CD4-positive, alpha-beta T cell (primary cell): ENCODE results near the gene KSR2. TPM values are rescaled to one million over a fixed set of nuclear protein-coding genes. Genes with fewer than 3 reads are reported as not detected.

Experiments
- ATAC-seq: fragments of 200-7000 bp; cut with Tn5 transposase; one replicate; pipeline ENCODE4 v1.10.0; 2022; ENCODE audit warnings: mild to moderate bottlenecking; ENCODE audit not compliant: poor library complexity
- CTCF ChIA-PET: fragments of 350-600 bp; sonication (Branson Sonifier 250); formaldehyde crosslinking; loops from one replicate; lab custom pipeline; 2021; ENCODE audit warnings: antibody characterized with exemption, inconsistent platforms; lab: Charles Lee
- POLR2A ChIA-PET: fragments of 350-600 bp; sonication (Branson Sonifier 250); formaldehyde crosslinking; loops from one replicate; lab custom pipeline; 2021; ENCODE audit warnings: antibody characterized with exemption, inconsistent platforms; lab: Charles Lee
- DNase-seq, 14 experiments: peaks; one replicate each; pipeline ENCODE4 v3.0.0-alpha.2; 2013 to 2020; ENCODE audit warnings: mixed read lengths in 2 of 14
- H3K27ac ChIP-seq, 2 donors: one replicate each; pipeline versions ENCODE4 v1.5.1 to v1.7.0; 2013; ENCODE audit warnings: low read length in 2 of 2, low read depth in 1 of 2, mild to moderate bottlenecking in 1 of 2
- H3K27me3 ChIP-seq, 2 experiments: 1 replicate in 1 of 2; 2 replicates in 1 of 2; pipeline versions ENCODE4 v1.6.1 to v1.7.0; 2013; ENCODE audit warnings: low read length in 2 of 2, control low read depth in 1 of 2, mild to moderate bottlenecking in 1 of 2, moderate library complexity in 1 of 2; ENCODE audit not compliant: insufficient read depth in 2 of 2, control insufficient read depth in 1 of 2
- H3K36me3 ChIP-seq: one replicate; pipeline ENCODE4 v1.6.1; 2013; ENCODE audit warnings: low read length, control low read depth; ENCODE audit not compliant: insufficient read depth
- H3K4me1 ChIP-seq: one replicate; pipeline ENCODE4 v1.6.1; 2013; ENCODE audit warnings: low read length, control low read depth; ENCODE audit not compliant: insufficient read depth
- H3K4me3 ChIP-seq: one replicate; pipeline ENCODE4 v1.5.1; 2013; ENCODE audit warnings: mild to moderate bottlenecking, low read length, moderate library complexity
- H3K9me3 ChIP-seq, 2 experiments: 1 replicate in 1 of 2; 2 replicates in 1 of 2; pipeline versions ENCODE4 v1.6.1 to v1.7.0; 2013; ENCODE audit warnings: low read length in 2 of 2, mild to moderate bottlenecking in 2 of 2, control low read depth in 1 of 2, moderate library complexity in 1 of 2; ENCODE audit not compliant: control insufficient read depth in 1 of 2, insufficient read depth in 1 of 2
- H3K27ac Mint-ChIP-seq: one replicate; pipeline ENCODE4 v1.8.0; 2020; ENCODE audit warnings: mixed read lengths
- H3K27me3 Mint-ChIP-seq: one replicate; pipeline ENCODE4 v1.8.0; 2021; ENCODE audit warnings: mixed read lengths
- H3K36me3 Mint-ChIP-seq: one replicate; pipeline ENCODE4 v1.8.0; 2021; ENCODE audit warnings: low read depth, mixed read lengths
- H3K4me1 Mint-ChIP-seq: one replicate; pipeline ENCODE4 v1.8.0; 2021; ENCODE audit warnings: low read depth, mixed read lengths
- H3K4me3 Mint-ChIP-seq: one replicate; pipeline ENCODE4 v1.8.0; 2020; ENCODE audit warnings: mild to moderate bottlenecking, mixed read lengths
- H3K9me3 Mint-ChIP-seq: one replicate; pipeline ENCODE4 v1.8.0; 2020; ENCODE audit warnings: mixed read lengths
- intact Hi-C, 2 experiments: fragments of 100-400 bp; cut with DNase I in 1 of 2; cut with micrococcal nuclease in 1 of 2; formaldehyde crosslinking; loops; one replicate each; pipeline versions ENCODE4 v1.15.1 to v1.9.0; 2023 to 2025; cut with DNase I, micrococcal nuclease
- total RNA-seq, 174 experiments: library from RNA in 2 of 174; stranded (reverse) in 2 of 174; gene quantifications; one replicate each; pipeline ENCODE4 v1.2.3 and lab custom pipeline; 2021 to 2026
- TF ChIP-seq, protein P1 (sequence below): fragments of 200-600 bp; IDR thresholded peaks from one replicate; pipeline ENCODE4 v1.8.0; 2022; ENCODE audit warnings: antibody characterized with exemption, mild to moderate bottlenecking

The KSR2 gene
- total RNA-seq, 2 experiments from 2014 or later, result 0.05 to 0.17 TPM

DNA sequence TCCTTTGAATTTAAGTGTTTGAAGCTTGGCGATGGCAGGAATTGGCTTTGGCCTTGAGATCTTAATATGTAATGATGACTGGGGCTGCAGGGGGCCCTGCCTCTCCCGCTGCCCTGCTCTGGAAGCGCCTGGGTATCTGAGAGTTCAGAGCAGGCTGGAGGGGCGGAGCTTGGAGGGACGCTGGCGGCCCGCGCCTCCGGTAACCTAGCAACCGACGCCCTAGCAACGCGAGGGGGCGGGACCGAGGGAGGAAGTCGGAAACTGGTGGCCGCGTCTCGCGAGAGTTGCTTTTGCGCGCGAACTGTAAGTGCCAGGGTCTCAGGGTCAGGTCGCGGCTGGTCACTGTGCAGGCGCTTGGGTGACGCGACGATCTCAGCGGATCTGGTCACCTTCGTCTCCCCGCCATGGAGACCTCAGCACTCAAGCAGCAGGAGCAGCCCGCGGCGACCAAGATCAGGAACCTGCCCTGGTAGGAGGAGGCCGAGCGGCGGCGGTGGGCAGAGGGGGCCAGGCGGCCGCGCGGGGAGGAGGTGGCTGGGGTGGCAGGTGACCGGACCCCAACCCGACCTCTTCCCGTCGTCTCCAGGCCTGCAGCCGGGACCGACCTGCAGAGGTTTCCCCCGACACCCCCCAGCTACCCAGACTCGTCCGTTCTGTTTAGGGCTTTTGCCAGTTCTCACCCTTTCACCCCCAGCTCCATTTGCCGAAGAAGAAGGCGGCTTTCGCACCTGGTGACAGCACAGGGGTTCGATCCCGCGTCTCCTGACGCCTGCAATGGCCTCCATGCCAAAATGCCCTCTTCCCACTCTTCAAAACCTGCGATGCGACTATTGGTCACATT lies 47.9 kb upstream of the KSR2 start, which contains the start of gene RFC5:
Gene RFC5, plus strand, starts transcription at position 280 of the 841 bp plus-strand sequence. Its CDS starts 125 bp downstream, at position 405.
- ChIA-PET POLR2A (interaction anchor here (0.6 to 1.5 kb wide), 8 partner anchors 16 to 360 kb away, joined by 3 to 7 read pairs (median 4); partner anchors contain the start of genes PEBP1, SUDS3 and WSB2), CTCF (interaction anchor here (0.6 to 1.8 kb wide), 6 partner anchors 10 to 1651 kb away, joined by 3 to 6 read pairs (median 4); partner anchors contain the start of gene PRKAB1)
- Mint-ChIP-seq H3K27ac (peak within 1 kb of the TSS; percentile 77), H3K4me3 (peak within 1 kb of the TSS; percentile 90), H3K36me3 (peaks cover 43% of the 10 kb centered on the region), H3K27me3 (no peaks in the 10 kb centered on the region), H3K9me3 (no peaks in the 10 kb centered on the region), H3K4me1 (peaks cover 21% of the 10 kb centered on the region)
- Histone ChIP-seq H3K4me1 (peaks cover 17% of the 10 kb centered on the region), H3K9me3 (no peaks in the 10 kb centered on the region), H3K36me3 (peaks cover 19% of the 10 kb centered on the region), H3K4me3 (peak within 1 kb of the TSS; percentile 85), H3K27ac (peak within 1 kb of the TSS; percentile 11 to 16), H3K27me3 (no peaks in the 10 kb centered on the region)
- TF ChIP-seq, protein P1, sequence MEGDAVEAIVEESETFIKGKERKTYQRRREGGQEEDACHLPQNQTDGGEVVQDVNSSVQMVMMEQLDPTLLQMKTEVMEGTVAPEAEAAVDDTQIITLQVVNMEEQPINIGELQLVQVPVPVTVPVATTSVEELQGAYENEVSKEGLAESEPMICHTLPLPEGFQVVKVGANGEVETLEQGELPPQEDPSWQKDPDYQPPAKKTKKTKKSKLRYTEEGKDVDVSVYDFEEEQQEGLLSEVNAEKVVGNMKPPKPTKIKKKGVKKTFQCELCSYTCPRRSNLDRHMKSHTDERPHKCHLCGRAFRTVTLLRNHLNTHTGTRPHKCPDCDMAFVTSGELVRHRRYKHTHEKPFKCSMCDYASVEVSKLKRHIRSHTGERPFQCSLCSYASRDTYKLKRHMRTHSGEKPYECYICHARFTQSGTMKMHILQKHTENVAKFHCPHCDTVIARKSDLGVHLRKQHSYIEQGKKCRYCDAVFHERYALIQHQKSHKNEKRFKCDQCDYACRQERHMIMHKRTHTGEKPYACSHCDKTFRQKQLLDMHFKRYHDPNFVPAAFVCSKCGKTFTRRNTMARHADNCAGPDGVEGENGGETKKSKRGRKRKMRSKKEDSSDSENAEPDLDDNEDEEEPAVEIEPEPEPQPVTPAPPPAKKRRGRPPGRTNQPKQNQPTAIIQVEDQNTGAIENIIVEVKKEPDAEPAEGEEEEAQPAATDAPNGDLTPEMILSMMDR, result no peak
- peak; percentile 94 to 99 (median 97) for DNase-seq
- peak; percentile 98 for ATAC-seq
- intact Hi-C loops, result loop anchor here in 1 of 2 experiments (2.0 to 10.0 kb wide), 8 partner anchors 40 to 1652 kb away; partner anchors contain the start of genes PEBP1, PRKAB1, RNFT2 and SPRING1

DNA sequence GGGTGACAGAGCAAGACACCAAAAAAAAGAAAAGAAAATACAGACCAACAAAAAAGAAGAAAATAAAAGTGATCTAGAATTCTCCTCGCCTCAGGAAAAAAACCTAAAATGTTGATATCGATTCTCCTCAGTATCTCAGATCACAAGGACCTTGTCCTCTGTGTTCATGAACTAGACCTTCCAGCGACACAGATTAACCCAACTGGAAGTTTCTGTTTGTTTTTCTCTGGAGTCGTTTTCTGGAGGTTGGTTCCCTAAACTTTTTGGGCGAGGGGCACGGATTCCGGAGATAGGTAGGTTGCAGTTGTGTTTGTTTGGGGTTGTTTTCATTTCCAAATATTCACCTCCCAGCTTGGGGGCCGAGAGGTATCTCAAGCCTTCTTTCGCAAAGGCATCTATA lies 47.2 kb upstream of the KSR2 start:
- H3K4me1 ChIP-seq, result peaks cover 17% of the 10 kb centered on the region
- ChIA-PET CTCF (interaction anchor here (0.7 to 1.8 kb wide), 3 partner anchors 11 to 49 kb away, joined by 3 to 6 read pairs (median 4); no protein-coding TSS in a partner anchor), POLR2A (interaction anchor here (0.6 to 1.5 kb wide), 7 partner anchors 16 to 360 kb away, joined by 3 to 7 read pairs (median 4); partner anchors contain the start of genes PEBP1, SUDS3 and WSB2)
- H3K4me3 Mint-ChIP-seq, result peak overlapping the region; percentile 90
- ATAC-seq (no peak), DNase-seq (peak in 1 of 14 experiments; percentile 3)
- H3K9me3 Mint-ChIP-seq, result no peaks in the 10 kb centered on the region
- H3K36me3 ChIP-seq, result peaks cover 19% of the 10 kb centered on the region
- intact Hi-C loops, result loop anchor here in 1 of 2 experiments (2.0 to 10.0 kb wide), 8 partner anchors 41 to 1653 kb away; partner anchors contain the start of genes PEBP1, PRKAB1, RNFT2 and SPRING1
- peak overlapping the region; percentile 85 for H3K4me3 ChIP-seq
- H3K36me3 Mint-ChIP-seq, result peaks cover 36% of the 10 kb centered on the region
- no peaks in the 10 kb centered on the region for H3K27me3 ChIP-seq
- H3K4me1 Mint-ChIP-seq, result peaks cover 21% of the 10 kb centered on the region
- no peaks in the 10 kb centered on the region for H3K27me3 Mint-ChIP-seq
- no peak overlapping the region for H3K27ac ChIP-seq
- H3K27ac Mint-ChIP-seq, result peak overlapping the region; percentile 77
- H3K9me3 ChIP-seq, result no peaks in the 10 kb centered on the region
- TF ChIP-seq, protein P1, result no peak

DNA sequence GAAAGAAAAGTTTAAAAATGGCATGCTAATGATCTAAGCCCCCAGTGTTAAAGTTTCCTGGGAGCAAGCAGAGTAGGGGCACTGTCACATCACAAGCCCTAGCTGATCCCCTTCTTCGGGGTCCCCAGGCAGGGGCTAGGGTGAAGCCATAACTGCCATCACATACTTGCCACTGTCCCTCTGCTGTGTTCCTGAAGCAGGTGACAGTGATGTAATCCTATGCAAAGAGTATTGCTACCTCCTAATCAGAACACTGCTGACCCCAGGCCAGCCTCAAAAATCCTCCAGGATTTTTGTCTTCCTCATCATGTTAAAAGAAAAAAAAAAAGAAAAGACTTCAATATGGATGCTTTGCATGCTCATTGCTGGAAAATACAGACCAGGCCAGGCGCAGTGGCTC lies 46.5 kb upstream of the KSR2 start:
- Histone ChIP-seq H3K4me1 (peaks cover 17% of the 10 kb centered on the region), H3K9me3 (no peaks in the 10 kb centered on the region), H3K27ac (no peak overlapping the region), H3K4me3 (no peak overlapping the region), H3K36me3 (peaks cover 16% of the 10 kb centered on the region), H3K27me3 (no peaks in the 10 kb centered on the region)
- H3K27ac Mint-ChIP-seq, result no peak overlapping the region
- POLR2A ChIA-PET, result no interaction called here
- H3K4me1 Mint-ChIP-seq, result peaks cover 21% of the 10 kb centered on the region
- intact Hi-C loops, result loop anchor here in 1 of 2 experiments (5.0 to 10.0 kb wide), 4 partner anchors 107 to 1281 kb away; partner anchors contain the start of genes RNFT2 and SPRING1
- CTCF ChIA-PET, result no interaction called here
- TF ChIP-seq, protein P1, result no peak
- peaks cover 30% of the 10 kb centered on the region for H3K36me3 Mint-ChIP-seq
- H3K4me3 Mint-ChIP-seq, result peak overlapping the region; percentile 90
- ATAC-seq (no peak), DNase-seq (no peak)
- H3K9me3 Mint-ChIP-seq, result no peaks in the 10 kb centered on the region
- H3K27me3 Mint-ChIP-seq, result no peaks in the 10 kb centered on the region
